ENCODE data around the gene PCNX4.
A peak's percentile ranks its signal among the peaks of the same experiment; 100 is the strongest.

Gene PCNX4

GRCh38 chr14:60188115-60188514 is 96.4 kb downstream of the PCNX4 start:
- H3K4me3 ChIP-seq (ENCODE audit: low read depth, low read length): no peak overlapping the region
- DNase-seq (ENCODE audit: low read depth): no peak
- TF ChIP-seq CTCF (IDR thresholded peaks at IDR 0.05; ENCODE audit: control insufficient read depth, extremely low read depth, insufficient read depth): no peak

GRCh38 chr14:60188696-60189095 is 97.0 kb downstream of the PCNX4 start:
- H3K4me3 ChIP-seq (ENCODE audit: low read depth, low read length): no peak overlapping the region
- DNase-seq (ENCODE audit: low read depth): no peak
- TF ChIP-seq CTCF (IDR thresholded peaks at IDR 0.05; ENCODE audit: control insufficient read depth, extremely low read depth, insufficient read depth): no peak

GRCh38 chr14:60189923-60190840 is 98.5 kb downstream of the PCNX4 start:
- DNase-seq (ENCODE audit: low read depth): no peak
- no peak for TF ChIP-seq CTCF (IDR thresholded peaks at IDR 0.05; ENCODE audit: control insufficient read depth, extremely low read depth, insufficient read depth)

GRCh38 chr14:60195179-60195810 is 103.6 kb downstream of the PCNX4 start:
- DNase-seq (ENCODE audit: low read depth): no peak
- peak; percentile 49 for TF ChIP-seq CTCF (IDR thresholded peaks at IDR 0.05; ENCODE audit: control insufficient read depth, extremely low read depth, insufficient read depth)
- H3K4me3 ChIP-seq (ENCODE audit: low read depth, low read length): no peak overlapping the region

More at GRCh38 chr14:60189923-60190840, 98.5 kb downstream of the PCNX4 start:
- H3K4me3 ChIP-seq (ENCODE audit: low read depth, low read length): no peak overlapping the region

- TF ChIP-seq CTCF (IDR thresholded peaks at IDR 0.05; ENCODE audit: control insufficient read depth, extremely low read depth, insufficient read depth): no peak
- no peak for DNase-seq (ENCODE audit: low read depth)
- H3K4me3 ChIP-seq (ENCODE audit: low read depth, low read length): no peak overlapping the region
Observed at GRCh38 chr14:60196291-60196690, 104.6 kb downstream of the PCNX4 start.

GRCh38 chr14:60197629-60198303 is 106.0 kb downstream of the PCNX4 start:
- TF ChIP-seq CTCF (IDR thresholded peaks at IDR 0.05; ENCODE audit: control insufficient read depth, extremely low read depth, insufficient read depth): no peak
- DNase-seq (ENCODE audit: low read depth): no peak
- no peak overlapping the region for H3K4me3 ChIP-seq (ENCODE audit: low read depth, low read length)

Data from LNCaP clone FGC (cell line).